ENCODE measurements around the gene OR5W2. TPM values are rescaled to one million over a fixed set of nuclear protein-coding genes. Genes with fewer than 3 reads are reported as not detected.
"Not testable (repeated sequence)": the region's sequence is repeated elsewhere in the genome, so short reads cannot be mapped to it uniquely, and the experiment has no call there.

Gene OR5W2
- total RNA-seq = not detected

DNA sequence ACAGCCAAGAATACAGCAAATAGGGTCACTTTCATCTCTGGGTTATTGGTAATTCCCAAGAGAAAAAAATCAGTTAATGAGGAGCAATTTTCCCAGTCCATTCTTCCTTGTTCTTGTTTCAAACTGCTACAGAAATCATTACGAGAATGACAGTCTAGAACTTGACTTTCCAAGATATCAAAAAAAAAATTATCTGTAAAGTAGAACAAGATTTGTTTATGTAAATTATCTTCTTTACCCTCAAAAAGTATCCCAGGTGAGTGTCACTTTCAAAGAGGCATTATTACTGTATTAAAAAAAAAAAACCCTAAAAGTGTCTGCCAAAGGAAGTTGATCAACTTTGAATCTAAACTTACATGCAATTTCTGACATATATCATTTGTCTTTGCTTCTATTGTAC, at the start of gene OR5W2:
TSS of gene OR5W2 (minus strand) at position 101 of the 400 bp plus-strand sequence. CDS start at position 101, 0 bp downstream.
- H3K36me3 Mint-ChIP-seq (ENCODE audit: low read depth) = no peaks in the 10 kb centered on the region
- DNase-seq = no peak
- H3K9me3 Mint-ChIP-seq (ENCODE audit: low read depth) = peaks cover 10% of the 10 kb centered on the region
- H3K27me3 Mint-ChIP-seq = no peaks in the 10 kb centered on the region
- no peak within 1 kb of the TSS for H3K4me3 Mint-ChIP-seq
- ChIA-PET CTCF (no interaction called here), POLR2A (no interaction called here)
- intact Hi-C loops (cut with DNase I, micrococcal nuclease) = no loop called here
- no peak within 1 kb of the TSS for H3K27ac Mint-ChIP-seq
- no peaks in the 10 kb centered on the region for H3K4me1 Mint-ChIP-seq
- no peak for ATAC-seq

DNA sequence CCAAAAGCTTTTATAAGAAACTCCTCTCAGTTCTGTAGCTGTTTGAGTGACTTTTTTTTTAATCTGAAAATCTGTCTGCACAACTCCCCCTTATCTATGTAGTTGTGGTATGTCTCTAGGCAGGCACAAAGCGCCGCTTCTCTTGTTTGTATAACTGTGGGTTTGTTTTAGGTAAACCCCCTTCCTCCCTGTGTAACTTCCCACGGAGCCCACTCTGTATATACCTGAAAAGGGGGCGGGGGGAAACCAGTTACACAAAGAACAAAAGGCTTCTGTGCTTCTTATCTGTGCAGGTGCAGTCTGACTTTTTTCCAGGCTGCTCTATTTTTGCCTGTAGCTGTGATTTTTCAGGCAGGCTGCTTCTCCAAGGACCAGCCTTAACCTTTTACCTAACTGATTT, 42.1 kb upstream of the OR5W2 start:
- Mint-ChIP-seq H3K4me1 (no peaks in the 10 kb centered on the region), H3K36me3 (ENCODE audit: low read depth) (no peaks in the 10 kb centered on the region), H3K4me3 (no peak overlapping the region), H3K27ac (no peak overlapping the region), H3K27me3 (no peaks in the 10 kb centered on the region), H3K9me3 (ENCODE audit: low read depth) (peaks cover 2% of the 10 kb centered on the region)
- POLR2A ChIA-PET = no interaction called here
- CTCF ChIA-PET = no interaction called here
- ATAC-seq = no peak
- no peak for DNase-seq
- intact Hi-C loops (cut with DNase I, micrococcal nuclease) = no loop called here

- Mint-ChIP-seq H3K27me3 (no peaks in the 10 kb centered on the region), H3K27ac (no peak overlapping the region), H3K4me3 (no peak overlapping the region), H3K4me1 (no peaks in the 10 kb centered on the region), H3K36me3 (ENCODE audit: low read depth) (no peaks in the 10 kb centered on the region), H3K9me3 (ENCODE audit: low read depth) (peaks cover 5% of the 10 kb centered on the region)
- ChIA-PET POLR2A (no interaction called here), CTCF (no interaction called here)
- intact Hi-C loops (cut with DNase I, micrococcal nuclease) = loop anchor here in 1 of 2 experiments (5.0 kb wide), 1 partner anchor 47 kb away; no protein-coding TSS in a partner anchor
- no peak for DNase-seq
- ATAC-seq = no peak
Observed at GRCh38 chr11:55949330-55949729, 34.9 kb upstream of the OR5W2 start.

DNA sequence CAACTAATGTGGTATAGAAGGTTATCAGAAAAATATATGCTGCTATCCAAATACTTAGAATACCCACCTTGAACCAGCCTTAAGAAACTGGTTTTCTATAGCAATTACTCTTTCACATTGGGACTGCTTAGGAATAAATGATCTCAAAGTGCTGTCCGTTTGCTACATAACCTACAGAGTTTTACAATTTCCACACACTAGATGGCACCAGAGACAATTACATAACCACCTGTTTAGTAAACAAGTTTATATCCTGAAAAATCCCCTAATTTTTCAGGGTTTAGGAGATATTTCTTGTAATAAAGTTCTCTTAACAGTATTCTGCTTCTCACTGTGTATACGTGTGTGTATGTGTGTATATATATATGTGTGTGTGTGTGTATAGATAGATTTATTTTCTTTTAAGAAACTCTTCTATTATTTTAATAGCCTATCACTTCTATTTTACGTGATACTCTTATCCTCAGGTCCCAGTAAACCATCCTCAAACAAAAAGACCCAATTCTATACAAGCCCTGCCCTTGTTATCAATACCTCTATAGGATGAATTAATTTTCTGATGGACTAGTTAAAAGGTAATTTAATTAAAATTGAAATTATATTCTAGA, 28.5 kb upstream of the OR5W2 start:
- Mint-ChIP-seq H3K36me3 (ENCODE audit: low read depth) (no peaks in the 10 kb centered on the region), H3K27me3 (no peaks in the 10 kb centered on the region), H3K4me3 (no peak overlapping the region), H3K4me1 (no peaks in the 10 kb centered on the region), H3K9me3 (ENCODE audit: low read depth) (no peaks in the 10 kb centered on the region), H3K27ac (no peak overlapping the region)
- POLR2A ChIA-PET = no interaction called here
- CTCF ChIA-PET = no interaction called here
- ATAC-seq (no peak), DNase-seq (no peak)
- intact Hi-C loops (cut with DNase I, micrococcal nuclease) = loop anchor here (1.0 to 2.0 kb wide), 2 partner anchors 840 kb away; no protein-coding TSS in a partner anchor

DNA sequence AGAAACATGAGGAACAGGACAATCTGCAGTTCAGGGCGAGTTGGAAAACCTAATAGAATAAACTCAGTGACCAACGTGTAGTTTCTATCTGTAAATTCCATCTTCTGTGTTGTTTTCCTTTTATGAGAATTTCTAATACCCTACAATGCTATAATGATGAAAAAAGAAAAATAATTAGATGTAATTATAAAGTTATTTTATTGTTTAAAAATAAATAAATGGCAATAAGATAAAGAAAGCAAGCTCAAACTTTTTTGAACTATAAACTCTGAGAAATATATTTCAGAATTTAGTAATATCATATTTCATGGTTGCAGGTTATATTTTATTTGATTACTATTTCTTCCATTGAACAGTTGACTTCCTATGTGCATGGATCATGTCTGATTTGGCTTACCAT, 21.9 kb upstream of the OR5W2 start, which contains the start of gene OR5I1:
TSS of gene OR5I1 (minus strand) at position 101 of the 400 bp plus-strand sequence. CDS start at position 101, 0 bp downstream.
- intact Hi-C loops (cut with DNase I, micrococcal nuclease) = no loop called here
- H3K36me3 Mint-ChIP-seq (ENCODE audit: low read depth) = no peaks in the 10 kb centered on the region
- no peaks in the 10 kb centered on the region for H3K27me3 Mint-ChIP-seq
- H3K4me3 Mint-ChIP-seq = no peak within 1 kb of the TSS
- H3K4me1 Mint-ChIP-seq = no peaks in the 10 kb centered on the region
- POLR2A ChIA-PET = no interaction called here
- H3K9me3 Mint-ChIP-seq (ENCODE audit: low read depth) = peaks cover 3% of the 10 kb centered on the region
- ATAC-seq (no peak), DNase-seq (no peak)
- no peak within 1 kb of the TSS for H3K27ac Mint-ChIP-seq
- CTCF ChIA-PET = no interaction called here

DNA sequence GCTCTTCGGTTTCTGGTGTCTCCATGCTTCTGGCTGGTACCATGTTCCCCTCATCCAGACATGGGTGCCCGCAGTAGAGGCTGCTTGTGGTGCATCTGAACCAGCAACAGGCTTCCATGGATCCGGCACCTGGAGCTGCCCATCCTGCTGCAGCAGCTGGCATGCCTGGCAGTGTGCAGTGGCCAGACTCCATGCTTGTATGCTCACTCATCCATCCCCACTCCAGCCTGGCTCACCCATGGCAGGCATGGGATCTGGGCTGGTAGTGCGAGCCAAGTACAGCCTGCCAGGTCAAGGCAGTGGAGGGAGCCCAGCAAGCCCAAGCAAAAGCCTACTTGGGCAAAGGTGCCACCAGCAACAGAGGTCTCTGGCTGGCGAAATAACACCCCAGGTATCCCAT, 6.2 kb upstream of the OR5W2 start:
- Mint-ChIP-seq H3K9me3 (ENCODE audit: low read depth) (peaks cover 11% of the 10 kb centered on the region), H3K27me3 (no peaks in the 10 kb centered on the region), H3K4me3 (no peak overlapping the region), H3K36me3 (ENCODE audit: low read depth) (no peaks in the 10 kb centered on the region), H3K27ac (no peak overlapping the region), H3K4me1 (no peaks in the 10 kb centered on the region)
- DNase-seq = no peak
- intact Hi-C loops (cut with DNase I, micrococcal nuclease) = no loop called here
- ChIA-PET CTCF (no interaction called here), POLR2A (no interaction called here)
- no peak for ATAC-seq

DNA sequence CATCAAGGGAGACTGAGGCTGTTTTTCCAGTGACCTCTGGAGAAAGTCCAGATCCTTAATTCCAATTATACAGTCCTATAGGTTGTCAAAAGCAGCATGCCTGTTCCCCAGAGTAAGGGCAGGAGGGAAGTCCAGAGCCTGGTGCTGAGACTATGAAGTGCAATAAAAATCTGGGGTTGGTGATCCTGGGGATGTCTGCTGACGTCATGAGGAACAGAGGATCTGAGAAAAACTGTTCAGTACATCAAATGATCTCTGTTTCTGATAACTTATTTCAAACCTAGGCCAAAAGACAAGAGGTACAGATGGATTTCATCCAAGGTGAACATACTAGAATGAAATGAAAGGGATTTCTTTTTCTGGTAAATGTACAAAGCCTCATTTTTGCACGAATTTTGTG, 12.1 kb downstream of the OR5W2 start:
- no peak for ATAC-seq
- POLR2A ChIA-PET = no interaction called here
- CTCF ChIA-PET = no interaction called here
- Mint-ChIP-seq H3K27me3 (no peaks in the 10 kb centered on the region), H3K27ac (no peak overlapping the region), H3K4me1 (no peaks in the 10 kb centered on the region), H3K4me3 (no peak overlapping the region), H3K36me3 (ENCODE audit: low read depth) (no peaks in the 10 kb centered on the region), H3K9me3 (ENCODE audit: low read depth) (peaks cover 10% of the 10 kb centered on the region)
- intact Hi-C loops (cut with DNase I, micrococcal nuclease) = loop anchor here (5.0 to 10.0 kb wide), 2 partner anchors 45 to 188 kb away; no protein-coding TSS in a partner anchor
- no peak for DNase-seq

DNA sequence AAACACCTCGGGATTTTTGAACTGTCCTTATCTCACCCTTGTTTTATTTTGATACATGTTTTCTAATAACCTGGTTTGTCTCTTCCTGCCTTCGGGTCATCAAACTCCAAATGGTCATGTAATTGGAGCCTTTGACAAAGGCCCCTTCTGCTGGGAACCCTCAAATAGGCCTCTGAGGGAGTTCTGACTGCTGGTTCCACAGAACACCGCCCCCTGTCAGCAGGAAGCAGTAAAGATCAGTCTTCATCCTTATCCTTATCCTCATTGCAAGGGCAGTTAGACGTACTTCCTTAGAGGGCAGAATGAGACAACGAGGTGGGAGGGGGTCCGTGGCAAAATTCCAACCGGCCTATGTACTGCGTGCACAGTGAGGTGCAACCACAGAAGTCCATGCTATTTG, 19.2 kb downstream of the OR5W2 start:
- no peak for ATAC-seq
- no peak for DNase-seq
- POLR2A ChIA-PET = no interaction called here
- H3K9me3 Mint-ChIP-seq (ENCODE audit: low read depth) = peaks cover 8% of the 10 kb centered on the region
- no peaks in the 10 kb centered on the region for H3K27me3 Mint-ChIP-seq
- no peak overlapping the region for H3K27ac Mint-ChIP-seq
- H3K4me3 Mint-ChIP-seq = no peak overlapping the region
- no peaks in the 10 kb centered on the region for H3K4me1 Mint-ChIP-seq
- intact Hi-C loops (cut with DNase I, micrococcal nuclease) = no loop called here
- no peaks in the 10 kb centered on the region for H3K36me3 Mint-ChIP-seq (ENCODE audit: low read depth)
- CTCF ChIA-PET = no interaction called here

DNA sequence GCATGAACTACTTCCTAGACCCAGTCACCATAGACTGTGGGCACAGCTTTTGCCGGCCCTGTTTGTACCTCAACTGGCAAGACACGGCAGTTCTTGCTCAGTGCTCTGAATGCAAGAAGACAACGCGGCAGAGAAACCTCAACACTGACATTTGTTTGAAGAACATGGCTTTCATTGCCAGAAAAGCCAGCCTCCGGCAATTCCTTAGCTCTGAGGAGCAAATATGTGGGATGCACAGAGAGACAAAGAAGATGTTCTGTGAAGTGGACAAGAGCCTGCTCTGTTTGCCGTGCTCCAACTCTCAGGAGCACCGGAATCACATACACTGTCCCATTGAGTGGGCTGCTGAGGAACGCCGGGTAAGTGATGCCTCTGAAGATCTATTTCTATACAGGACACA, 28.9 kb downstream of the OR5W2 start:
- DNase-seq; H3K27ac Mint-ChIP-seq; H3K4me3 Mint-ChIP-seq; H3K27me3 Mint-ChIP-seq; H3K36me3 Mint-ChIP-seq (ENCODE audit: low read depth); POLR2A ChIA-PET; CTCF ChIA-PET; ATAC-seq; intact Hi-C loops (cut with DNase I, micrococcal nuclease); H3K4me1 Mint-ChIP-seq; H3K9me3 Mint-ChIP-seq (ENCODE audit: low read depth): not testable (repeated sequence)

DNA sequence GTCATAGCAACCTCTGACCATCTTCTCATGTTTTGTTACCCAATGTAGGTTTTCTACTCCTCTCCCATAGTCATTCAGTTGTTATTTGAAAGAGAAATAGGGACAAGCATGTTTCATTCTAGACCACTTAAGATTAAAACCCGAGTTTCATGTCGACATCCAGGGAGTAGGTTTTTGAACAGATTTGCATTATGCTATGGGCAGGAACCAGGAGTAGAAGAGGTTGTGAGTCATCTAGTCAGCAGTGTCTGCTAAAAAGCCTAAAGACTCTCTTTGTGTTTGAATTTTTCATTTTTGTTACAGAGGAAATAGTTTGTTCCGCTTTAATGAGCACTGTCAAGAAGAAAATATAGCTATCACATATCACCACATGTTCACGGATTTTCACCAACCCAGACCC, 29.4 kb downstream of the OR5W2 start:
- DNase-seq = not testable (repeated sequence)

DNA sequence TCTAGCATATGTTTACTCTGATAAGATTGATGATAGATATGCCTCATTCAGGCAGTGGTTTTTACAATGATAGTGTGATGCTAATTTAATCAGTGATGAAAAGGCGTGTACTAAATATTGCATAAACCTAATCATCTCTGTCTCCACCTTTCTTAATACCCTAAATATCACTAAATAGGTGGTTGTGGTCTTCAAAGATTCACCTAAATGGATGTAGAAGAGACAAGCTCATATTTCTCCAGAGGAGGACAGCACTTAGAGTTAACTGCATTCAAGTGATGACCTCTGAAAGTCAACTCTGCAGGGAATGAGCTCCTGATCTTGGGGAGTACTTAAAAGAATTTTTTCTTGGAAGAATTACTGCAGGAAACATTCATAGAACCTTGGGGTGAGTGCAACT, 31.4 kb downstream of the OR5W2 start, which contains the start of gene TRIM51:
TSS of gene TRIM51 (plus strand) at position 301 of the 400 bp plus-strand sequence. CDS start 2,132 bp downstream, outside the sequence.
- CTCF ChIA-PET, ATAC-seq, H3K4me3 Mint-ChIP-seq: not testable (repeated sequence)

More for the DNA sequence above, 29.4 kb downstream of the OR5W2 start:
- H3K27ac Mint-ChIP-seq; POLR2A ChIA-PET; H3K36me3 Mint-ChIP-seq (ENCODE audit: low read depth); H3K4me1 Mint-ChIP-seq; H3K27me3 Mint-ChIP-seq; ATAC-seq; intact Hi-C loops (cut with DNase I, micrococcal nuclease); H3K4me3 Mint-ChIP-seq; CTCF ChIA-PET; H3K9me3 Mint-ChIP-seq (ENCODE audit: low read depth): not testable (repeated sequence)

DNA sequence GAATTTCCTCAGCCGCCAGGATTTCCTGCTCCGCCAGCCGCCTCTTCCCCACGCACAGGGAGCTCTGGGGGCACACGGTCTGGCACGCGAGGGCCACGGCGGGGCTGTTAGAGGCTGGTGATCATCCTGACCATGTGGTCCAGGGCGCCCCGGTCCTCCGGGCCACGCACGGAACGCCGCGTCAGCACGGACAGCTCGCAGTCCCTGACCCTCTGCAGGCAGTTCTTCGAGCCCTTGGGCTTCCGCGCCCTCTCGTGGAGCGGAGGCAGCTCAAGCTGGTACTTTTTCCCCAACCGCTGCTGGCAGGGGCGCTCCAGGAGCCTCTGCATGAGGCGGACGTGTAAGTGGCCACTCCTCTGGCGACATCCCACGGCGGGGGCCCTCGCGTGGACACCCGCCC, 41.2 kb downstream of the OR5W2 start:
- H3K9me3 Mint-ChIP-seq (ENCODE audit: low read depth); DNase-seq: not testable (repeated sequence)

More for the DNA sequence above, 31.4 kb downstream of the OR5W2 start, which contains the start of gene TRIM51:
- intact Hi-C loops (cut with DNase I, micrococcal nuclease); H3K4me1 Mint-ChIP-seq; H3K36me3 Mint-ChIP-seq (ENCODE audit: low read depth); H3K27me3 Mint-ChIP-seq; H3K27ac Mint-ChIP-seq; H3K9me3 Mint-ChIP-seq (ENCODE audit: low read depth); DNase-seq; POLR2A ChIA-PET: not testable (repeated sequence)

More for the DNA sequence above, 41.2 kb downstream of the OR5W2 start:
- intact Hi-C loops (cut with DNase I, micrococcal nuclease); H3K27ac Mint-ChIP-seq; H3K27me3 Mint-ChIP-seq; CTCF ChIA-PET; H3K4me1 Mint-ChIP-seq; ATAC-seq; H3K36me3 Mint-ChIP-seq (ENCODE audit: low read depth); H3K4me3 Mint-ChIP-seq; POLR2A ChIA-PET: not testable (repeated sequence)
